ENCODE data around the gene CHAF1B. TPM values are rescaled to one million over a fixed set of nuclear protein-coding genes. Genes with fewer than 3 reads are reported as not detected.
A peak's percentile ranks its signal among the peaks of the same experiment; 100 is the strongest.
"Not testable (repeated sequence)": the region's sequence is repeated elsewhere in the genome, so short reads cannot be mapped to it uniquely, and the experiment has no call there.

The CHAF1B gene
- 1.9 and 3.5 TPM in 2 replicates for total RNA-seq
- 1.1 and 2.0 TPM in 2 replicates for polyA plus RNA-seq

DNA sequence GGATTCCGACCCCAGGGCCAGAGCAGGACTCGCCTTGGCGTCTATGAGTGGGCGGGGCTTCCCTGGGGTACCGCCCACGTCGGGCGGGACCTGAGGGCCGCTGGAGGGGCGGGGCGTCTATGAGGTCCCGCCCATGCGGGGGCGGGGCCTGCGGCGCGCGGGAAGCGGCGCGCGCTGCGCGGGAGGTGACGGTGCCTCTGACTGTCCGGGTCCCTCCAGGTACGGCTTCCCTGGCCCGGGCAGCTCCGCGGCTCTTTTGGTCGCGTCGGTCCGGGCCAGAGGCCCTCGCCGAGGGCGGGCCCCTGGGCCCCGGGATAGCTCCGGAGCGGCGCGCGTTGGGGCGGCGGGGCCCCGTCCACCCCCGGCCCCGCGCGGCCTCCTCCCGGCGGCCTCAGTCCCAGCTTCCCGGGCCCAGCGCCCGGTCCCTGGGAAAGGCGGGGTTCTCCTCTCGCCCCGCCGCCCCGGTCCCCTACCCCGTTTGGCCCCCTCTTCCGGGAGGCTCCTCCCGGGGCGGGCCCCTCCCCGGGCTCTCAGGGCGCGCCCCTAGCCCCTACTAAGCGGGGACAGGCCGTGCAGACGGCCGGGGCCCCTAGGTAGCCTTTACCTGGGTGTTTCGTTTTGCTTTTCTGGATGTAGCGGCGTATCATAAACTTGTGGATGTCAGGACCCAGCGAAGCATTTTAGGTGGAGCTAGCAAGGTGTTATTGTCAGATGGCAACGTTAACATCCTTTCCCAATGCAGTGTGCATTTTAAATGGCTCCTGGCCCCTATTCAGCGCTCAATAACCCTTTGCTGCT is at the start of gene CHAF1B:
Gene CHAF1B, plus strand, starts transcription at position 160 of the 798 bp plus-strand sequence. CDS start 745 bp downstream, outside the sequence.
- H3K36me3 ChIP-seq (replicated peaks; ENCODE audit: insufficient read depth, low read depth): no peaks in the 10 kb centered on the region
- peak within 1 kb of the TSS; percentile 39 for H3K4me3 ChIP-seq
- WGBS (ENCODE audit: low lambda C conversion rate, missing lambda C conversion rate): 8% methylated on average over 22 of the region's 77 CpGs
- no peaks in the 10 kb centered on the region for H3K27me3 ChIP-seq
- peak within 1 kb of the TSS; percentile 99 for H2AFZ ChIP-seq
- H3K9me2 ChIP-seq (replicated peaks; ENCODE audit: insufficient read depth): no peaks in the 10 kb centered on the region
- no peak within 1 kb of the TSS for H3K27ac ChIP-seq
- H3K4me2 ChIP-seq: peak within 1 kb of the TSS; percentile 95
- H3K79me2 ChIP-seq: no peaks in the 10 kb centered on the region
- H3K4me1 ChIP-seq (ENCODE audit: insufficient read depth): peaks cover 3% of the 10 kb centered on the region
- no peaks in the 10 kb centered on the region for H4K20me1 ChIP-seq (ENCODE audit: insufficient read depth, poor library complexity, severe bottlenecking)
- DNase-seq (ENCODE audit: low spot score): peak; percentile 93
- H3K9me3 ChIP-seq (ENCODE audit: low read depth): no peaks in the 10 kb centered on the region
- TF ChIP-seq EZH2 (IDR thresholded peaks at IDR 0.05; ENCODE audit: borderline replicate concordance): no peak
- no peak for TF ChIP-seq EZH2phosphoT487 (IDR thresholded peaks at IDR 0.05; ENCODE audit: low read depth, severe bottlenecking, unreplicated experiment)
- TF ChIP-seq, protein P1, sequence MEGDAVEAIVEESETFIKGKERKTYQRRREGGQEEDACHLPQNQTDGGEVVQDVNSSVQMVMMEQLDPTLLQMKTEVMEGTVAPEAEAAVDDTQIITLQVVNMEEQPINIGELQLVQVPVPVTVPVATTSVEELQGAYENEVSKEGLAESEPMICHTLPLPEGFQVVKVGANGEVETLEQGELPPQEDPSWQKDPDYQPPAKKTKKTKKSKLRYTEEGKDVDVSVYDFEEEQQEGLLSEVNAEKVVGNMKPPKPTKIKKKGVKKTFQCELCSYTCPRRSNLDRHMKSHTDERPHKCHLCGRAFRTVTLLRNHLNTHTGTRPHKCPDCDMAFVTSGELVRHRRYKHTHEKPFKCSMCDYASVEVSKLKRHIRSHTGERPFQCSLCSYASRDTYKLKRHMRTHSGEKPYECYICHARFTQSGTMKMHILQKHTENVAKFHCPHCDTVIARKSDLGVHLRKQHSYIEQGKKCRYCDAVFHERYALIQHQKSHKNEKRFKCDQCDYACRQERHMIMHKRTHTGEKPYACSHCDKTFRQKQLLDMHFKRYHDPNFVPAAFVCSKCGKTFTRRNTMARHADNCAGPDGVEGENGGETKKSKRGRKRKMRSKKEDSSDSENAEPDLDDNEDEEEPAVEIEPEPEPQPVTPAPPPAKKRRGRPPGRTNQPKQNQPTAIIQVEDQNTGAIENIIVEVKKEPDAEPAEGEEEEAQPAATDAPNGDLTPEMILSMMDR (IDR thresholded peaks at IDR 0.05; ENCODE audit: poor library complexity): no peak

DNA sequence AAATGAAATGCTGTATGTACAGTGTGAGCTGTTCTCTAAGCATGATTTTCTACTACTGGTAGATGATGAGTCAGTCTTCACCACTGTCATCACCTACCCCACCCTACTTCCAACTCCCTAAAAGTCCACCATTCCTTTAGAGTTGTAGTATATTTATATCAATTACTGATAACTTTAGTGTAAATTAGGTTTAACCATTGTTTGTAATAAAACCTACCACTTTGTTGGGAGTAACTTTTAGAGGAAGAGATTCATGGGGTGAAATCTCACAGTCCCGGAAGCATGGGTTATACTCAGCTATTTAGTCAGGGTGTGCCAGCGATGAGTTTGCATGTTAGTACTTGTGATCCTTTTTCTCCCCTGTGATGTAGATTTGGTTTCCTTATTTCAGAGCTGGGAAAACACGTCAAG is 48.1 kb upstream of the CHAF1B start:
- 97% methylated on average over 3 of the region's 3 CpGs for WGBS (ENCODE audit: low lambda C conversion rate, missing lambda C conversion rate)
- no peak overlapping the region for H3K4me3 ChIP-seq
- H3K27ac ChIP-seq: no peak overlapping the region
- peaks cover 42% of the 10 kb centered on the region for H4K20me1 ChIP-seq (ENCODE audit: insufficient read depth, poor library complexity, severe bottlenecking)
- no peaks in the 10 kb centered on the region for H3K27me3 ChIP-seq
- H3K36me3 ChIP-seq (replicated peaks; ENCODE audit: insufficient read depth, low read depth): no peaks in the 10 kb centered on the region
- H3K9me3 ChIP-seq (ENCODE audit: low read depth): no peaks in the 10 kb centered on the region
- H3K4me2 ChIP-seq: no peak overlapping the region
- H3K79me2 ChIP-seq: peaks cover 66% of the 10 kb centered on the region
- H3K4me1 ChIP-seq (ENCODE audit: insufficient read depth): no peaks in the 10 kb centered on the region
- TF ChIP-seq EZH2phosphoT487 (IDR thresholded peaks at IDR 0.05; ENCODE audit: low read depth, severe bottlenecking, unreplicated experiment) (no peak), EZH2 (IDR thresholded peaks at IDR 0.05; ENCODE audit: borderline replicate concordance) (no peak)
- TF ChIP-seq, protein P1 (IDR thresholded peaks at IDR 0.05; ENCODE audit: poor library complexity): no peak
- H2AFZ ChIP-seq: no peak overlapping the region
- no peak for DNase-seq (ENCODE audit: low spot score)
- H3K9me2 ChIP-seq (replicated peaks; ENCODE audit: insufficient read depth): no peaks in the 10 kb centered on the region

DNA sequence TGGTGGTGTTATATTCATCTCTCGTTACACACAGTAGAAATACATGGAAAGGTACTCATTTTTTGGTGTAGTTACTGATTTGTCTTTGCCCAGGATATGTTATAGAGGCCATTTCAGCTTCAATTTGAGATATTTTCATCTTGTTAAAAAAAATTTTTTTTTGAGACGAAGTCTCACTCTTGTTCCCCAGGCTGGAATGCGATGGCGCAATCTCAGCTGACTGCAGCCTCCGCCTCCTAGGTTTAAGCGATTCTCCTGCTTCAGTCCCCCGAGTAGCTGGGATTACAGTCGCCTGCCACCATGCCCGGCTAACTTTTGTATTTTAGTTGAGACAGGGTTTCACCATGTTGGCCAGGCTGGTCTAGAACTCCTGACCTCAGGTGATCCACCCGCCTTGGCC is 46.2 kb upstream of the CHAF1B start:
- H3K27me3 ChIP-seq: no peaks in the 10 kb centered on the region
- no peaks in the 10 kb centered on the region for H3K9me3 ChIP-seq (ENCODE audit: low read depth)
- no peaks in the 10 kb centered on the region for H3K9me2 ChIP-seq (replicated peaks; ENCODE audit: insufficient read depth)
- H4K20me1 ChIP-seq (ENCODE audit: insufficient read depth, poor library complexity, severe bottlenecking): peaks cover 23% of the 10 kb centered on the region
- peaks cover 50% of the 10 kb centered on the region for H3K79me2 ChIP-seq
- no peak overlapping the region for H3K27ac ChIP-seq
- 95% methylated on average over 10 of the region's 10 CpGs for WGBS (ENCODE audit: low lambda C conversion rate, missing lambda C conversion rate)
- H3K4me1 ChIP-seq (ENCODE audit: insufficient read depth): no peaks in the 10 kb centered on the region
- TF ChIP-seq EZH2phosphoT487 (IDR thresholded peaks at IDR 0.05; ENCODE audit: low read depth, severe bottlenecking, unreplicated experiment) (no peak), EZH2 (IDR thresholded peaks at IDR 0.05; ENCODE audit: borderline replicate concordance) (no peak)
- TF ChIP-seq, protein P1 (IDR thresholded peaks at IDR 0.05; ENCODE audit: poor library complexity): no peak
- no peaks in the 10 kb centered on the region for H3K36me3 ChIP-seq (replicated peaks; ENCODE audit: insufficient read depth, low read depth)
- H3K4me2 ChIP-seq: no peak overlapping the region
- no peak overlapping the region for H3K4me3 ChIP-seq
- DNase-seq (ENCODE audit: low spot score): no peak
- H2AFZ ChIP-seq: no peak overlapping the region

DNA sequence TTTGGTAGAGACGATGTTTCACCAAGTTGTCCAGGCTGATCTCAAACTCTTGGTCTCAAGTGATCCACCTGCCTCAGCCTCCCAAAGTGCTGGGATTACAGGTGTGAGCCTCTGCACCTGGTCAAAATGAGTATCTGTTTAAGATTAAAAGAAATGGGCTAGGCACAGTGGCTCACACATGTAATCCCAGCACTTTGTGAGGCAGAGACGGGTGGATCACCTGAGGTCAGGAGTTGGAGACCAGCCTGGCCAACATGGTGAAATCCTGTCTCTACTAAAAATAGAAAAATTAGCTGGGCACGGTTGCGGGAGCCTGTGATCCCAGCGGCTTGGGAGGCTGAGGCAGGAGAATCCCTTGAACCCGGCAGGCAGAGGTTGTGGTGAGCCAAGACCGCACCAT is 42.6 kb upstream of the CHAF1B start:
- H3K27me3 ChIP-seq; H3K36me3 ChIP-seq (replicated peaks; ENCODE audit: insufficient read depth, low read depth); H3K4me2 ChIP-seq; H3K9me2 ChIP-seq (replicated peaks; ENCODE audit: insufficient read depth); H2AFZ ChIP-seq; DNase-seq (ENCODE audit: low spot score); H4K20me1 ChIP-seq (ENCODE audit: insufficient read depth, poor library complexity, severe bottlenecking); H3K4me1 ChIP-seq (ENCODE audit: insufficient read depth); H3K27ac ChIP-seq; H3K9me3 ChIP-seq (ENCODE audit: low read depth); H3K4me3 ChIP-seq: not testable (repeated sequence)
- WGBS (ENCODE audit: low lambda C conversion rate, missing lambda C conversion rate): 95% methylated on average over 7 of the region's 7 CpGs
- H3K79me2 ChIP-seq: peaks cover 16% of the 10 kb centered on the region
